ENCODE results near the gene SMG6.

SMG6 gene

GRCh38 chr17:2179615-2180295 lies 123.8 kb downstream of the SMG6 start:
- no peak for TF ChIP-seq CTCF (IDR thresholded peaks at IDR 0.05; ENCODE audit: insufficient read depth, low read length, poor library complexity, severe bottlenecking)
- peaks cover 20% of the 10 kb centered on the region for H3K36me3 ChIP-seq (ENCODE audit: control insufficient read depth, insufficient read depth, low read length)
- no peak for DNase-seq (ENCODE audit: extremely low read depth, insufficient read length)
- no peaks in the 10 kb centered on the region for H3K27me3 ChIP-seq (replicated peaks; ENCODE audit: control insufficient read depth, insufficient read depth, low read length)
- no peak overlapping the region for H3K4me3 ChIP-seq (replicated peaks; ENCODE audit: low read depth, low read length)

GRCh38 chr17:2178798-2179501 lies 124.6 kb downstream of the SMG6 start:
- no peaks in the 10 kb centered on the region for H3K27me3 ChIP-seq (replicated peaks; ENCODE audit: control insufficient read depth, insufficient read depth, low read length)
- no peak for DNase-seq (ENCODE audit: extremely low read depth, insufficient read length)
- H3K36me3 ChIP-seq (ENCODE audit: control insufficient read depth, insufficient read depth, low read length): peaks cover 23% of the 10 kb centered on the region
- H3K4me3 ChIP-seq (replicated peaks; ENCODE audit: low read depth, low read length): no peak overlapping the region
- TF ChIP-seq CTCF (IDR thresholded peaks at IDR 0.05; ENCODE audit: insufficient read depth, low read length, poor library complexity, severe bottlenecking): no peak

DNA sequence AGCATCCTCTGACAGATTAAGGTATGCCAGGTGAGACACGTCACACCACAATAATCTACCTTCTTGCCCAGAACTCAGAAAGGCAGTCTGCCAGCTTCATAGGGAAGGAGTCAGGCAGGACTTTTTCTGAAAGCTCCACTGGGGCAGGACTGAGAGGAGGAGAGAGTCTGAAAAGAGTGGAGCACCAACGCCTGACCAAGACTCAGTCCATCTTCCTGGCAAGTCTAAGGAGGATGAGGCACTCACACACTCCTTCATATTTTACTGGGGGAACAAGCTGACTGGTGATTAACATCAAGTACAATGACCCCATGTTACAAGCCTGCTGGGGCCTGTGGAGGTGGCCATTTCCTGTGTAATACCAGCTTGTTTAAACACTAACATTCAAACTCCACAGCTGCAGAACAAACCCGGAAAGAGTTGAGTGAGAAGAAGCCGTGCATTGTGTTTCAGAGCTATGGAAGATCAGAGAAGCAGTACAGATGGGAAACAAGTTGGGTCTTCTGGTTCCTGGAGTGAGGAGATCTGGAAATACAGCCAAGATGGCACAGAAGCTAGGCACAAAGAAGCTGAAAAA lies 126.3 kb downstream of the SMG6 start:
- TF ChIP-seq CTCF (IDR thresholded peaks at IDR 0.05; ENCODE audit: insufficient read depth, low read length, poor library complexity, severe bottlenecking): no peak
- DNase-seq (ENCODE audit: extremely low read depth, insufficient read length): no peak
- Histone ChIP-seq H3K27me3 (replicated peaks; ENCODE audit: control insufficient read depth, insufficient read depth, low read length) (no peaks in the 10 kb centered on the region), H3K36me3 (ENCODE audit: control insufficient read depth, insufficient read depth, low read length) (peaks cover 23% of the 10 kb centered on the region), H3K4me3 (replicated peaks; ENCODE audit: low read depth, low read length) (no peak overlapping the region)

- Histone ChIP-seq H3K27me3 (replicated peaks; ENCODE audit: control insufficient read depth, insufficient read depth, low read length) (no peaks in the 10 kb centered on the region), H3K4me3 (replicated peaks; ENCODE audit: low read depth, low read length) (no peak overlapping the region), H3K36me3 (ENCODE audit: control insufficient read depth, insufficient read depth, low read length) (peaks cover 19% of the 10 kb centered on the region)
- no peak for DNase-seq (ENCODE audit: extremely low read depth, insufficient read length)
- no peak for TF ChIP-seq CTCF (IDR thresholded peaks at IDR 0.05; ENCODE audit: insufficient read depth, low read length, poor library complexity, severe bottlenecking)
These were observed 127.0 kb downstream of the SMG6 start for GRCh38 chr17:2176499-2177169.

GRCh38 chr17:2175294-2175628 lies 128.3 kb downstream of the SMG6 start:
- Histone ChIP-seq H3K4me3 (replicated peaks; ENCODE audit: low read depth, low read length) (no peak overlapping the region), H3K36me3 (ENCODE audit: control insufficient read depth, insufficient read depth, low read length) (peaks cover 15% of the 10 kb centered on the region), H3K27me3 (replicated peaks; ENCODE audit: control insufficient read depth, insufficient read depth, low read length) (no peaks in the 10 kb centered on the region)
- TF ChIP-seq CTCF (IDR thresholded peaks at IDR 0.05; ENCODE audit: insufficient read depth, low read length, poor library complexity, severe bottlenecking): no peak
- no peak for DNase-seq (ENCODE audit: extremely low read depth, insufficient read length)
